Measurements from ENCODE around the gene FLACC1. TPM values are rescaled to one million over a fixed set of nuclear protein-coding genes. Genes with fewer than 3 reads are reported as not detected.

Gene FLACC1, protein sequence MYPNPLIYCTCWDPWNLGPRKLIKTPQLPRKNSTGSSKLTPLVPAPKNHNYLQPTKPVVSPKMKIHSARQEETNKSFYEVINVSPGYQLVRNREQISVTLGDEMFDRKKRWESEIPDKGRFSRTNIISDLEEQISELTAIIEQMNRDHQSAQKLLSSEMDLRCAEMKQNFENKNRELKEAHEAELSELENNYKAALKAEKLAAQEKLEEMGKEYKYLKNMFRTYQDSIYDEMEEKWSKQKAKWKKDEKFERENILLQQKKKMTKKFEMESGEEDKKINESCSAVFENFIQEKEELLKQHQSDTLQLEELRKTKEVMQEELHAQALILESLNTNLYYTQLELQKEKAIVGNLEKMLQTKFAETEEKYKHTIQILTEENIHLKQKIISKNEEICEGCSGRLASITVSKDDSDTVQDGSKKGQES
- polyA plus RNA-seq: 0.88 and 1.1 TPM in 2 replicates

DNA sequence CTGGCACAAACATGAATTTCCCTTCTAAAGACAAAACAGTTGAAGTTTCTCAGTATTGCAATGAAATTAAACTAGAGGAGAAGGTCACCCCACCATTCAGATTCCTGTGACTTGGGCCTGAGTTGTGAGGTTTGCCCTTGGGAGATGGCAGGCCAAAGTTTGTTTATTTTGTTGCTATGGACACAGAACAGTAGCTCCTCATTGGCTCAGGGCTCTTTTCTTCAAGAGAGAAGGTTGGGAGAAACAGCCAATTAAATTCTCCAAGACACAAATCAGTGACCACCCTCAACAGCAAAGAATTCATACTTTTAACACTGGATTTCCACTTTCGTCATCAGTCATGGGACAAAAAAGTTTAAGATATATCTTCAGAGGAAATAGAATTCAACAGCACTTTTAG is at the start of gene FLACC1:
TSS of gene FLACC1 (minus strand) at position 125 of the 400 bp plus-strand sequence. CDS start 5,941 bp downstream, outside the sequence.

DNA sequence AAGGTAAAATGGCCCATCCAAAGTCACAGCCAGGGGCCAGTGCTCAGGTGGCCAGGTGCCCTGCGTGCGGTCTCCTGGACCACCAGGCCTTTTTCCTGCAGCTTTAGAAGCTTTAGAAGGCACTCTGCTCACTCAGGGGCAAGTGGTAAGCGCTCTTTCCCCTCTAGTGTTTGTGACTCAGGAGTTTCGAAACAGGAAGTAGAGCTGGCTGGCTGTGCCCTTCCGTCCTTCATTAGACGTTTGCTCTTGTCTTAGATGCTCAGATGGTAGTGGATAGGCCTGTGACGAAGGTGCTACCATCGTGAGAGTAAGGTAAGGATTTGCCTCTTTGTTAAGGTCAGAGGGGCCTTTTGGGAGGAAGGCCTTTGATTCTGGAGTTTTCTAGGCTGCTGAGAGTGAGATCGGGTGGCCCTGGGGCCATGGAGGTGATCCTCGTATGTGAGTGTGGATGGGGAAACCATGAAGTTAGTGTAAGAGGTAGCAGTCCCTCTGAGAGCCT is 96.8 kb downstream of the FLACC1 start, which contains the start of gene CASP8:
TSS of gene CASP8 (plus strand) at position 235 of the 499 bp plus-strand sequence. CDS start 5,951 bp downstream, outside the sequence.

Other genes starting within 250 kb of the FLACC1 start
- gene CFLAR, start 241.2 kb downstream of the FLACC1 start, polyA plus RNA-seq: 4.5 and 4.9 TPM in 2 replicates
- gene CASP10, start 174.2 kb downstream of the FLACC1 start, polyA plus RNA-seq: 0.20 TPM in 1 of 2 replicates, not detected in the other
- 0.67 TPM in 1 of 2 replicates, not detected in the other for gene CASP8, start 96.8 kb downstream of the FLACC1 start, polyA plus RNA-seq
- 5.6 and 12.1 TPM in 2 replicates for gene TRAK2, start 94.1 kb upstream of the FLACC1 start, polyA plus RNA-seq
- gene STRADB, start 94.4 kb upstream of the FLACC1 start, polyA plus RNA-seq: 23.8 and 26.3 TPM in 2 replicates

Data from Purkinje cell (primary cell).